HepG2 (cell line): ENCODE data around the gene IL3RA.

Experiments
- BRF2 ChIP-seq: sonication (generic); formaldehyde crosslinking; IDR thresholded peaks from 2 replicates; pipeline ENCODE4 v1.8.1; 2022; ENCODE audit warnings: mild to moderate bottlenecking, missing genetic modification reagents
- CBX5 ChIP-seq: sonication (generic); formaldehyde crosslinking; IDR thresholded peaks from 2 replicates; pipeline ENCODE4 v1.4.0; 2020; ENCODE audit warnings: missing genetic modification reagents, borderline replicate concordance
- RELA ChIP-seq: sonication (generic); formaldehyde crosslinking; IDR thresholded peaks from 2 replicates; pipeline ENCODE4 v1.4.0; 2020; ENCODE audit warnings: missing genetic modification reagents
- TAF1 ChIP-seq: sonication (generic); formaldehyde crosslinking; IDR thresholded peaks from 2 replicates; pipeline ENCODE4 v1.4.0; 2020; ENCODE audit warnings: missing genetic modification reagents
- TF ChIP-seq, protein P1 (sequence below): sonication (generic); formaldehyde crosslinking; IDR thresholded peaks from 2 replicates; pipeline ENCODE4 v1.4.0; 2020; ENCODE audit warnings: missing genetic modification reagents, borderline replicate concordance
- TF ChIP-seq, protein P2 (sequence below): sonication (generic); formaldehyde crosslinking; IDR thresholded peaks from 2 replicates; pipeline ENCODE4 v1.5.0; 2020; ENCODE audit warnings: mild to moderate bottlenecking, missing genetic modification reagents, moderate library complexity
- TF ChIP-seq, protein P3 (sequence below): sonication (generic); formaldehyde crosslinking; IDR thresholded peaks from 2 replicates; pipeline ENCODE4 v1.4.0; 2020; ENCODE audit warnings: mild to moderate bottlenecking, low read depth, missing genetic modification reagents

- TF ChIP-seq BRF2 (CRISPR knock-in tag) (no peak), RELA (CRISPR knock-in tag) (no peak), CBX5 (CRISPR knock-in tag) (no peak), TAF1 (CRISPR knock-in tag) (no peak)
- TF ChIP-seq, protein P1, sequence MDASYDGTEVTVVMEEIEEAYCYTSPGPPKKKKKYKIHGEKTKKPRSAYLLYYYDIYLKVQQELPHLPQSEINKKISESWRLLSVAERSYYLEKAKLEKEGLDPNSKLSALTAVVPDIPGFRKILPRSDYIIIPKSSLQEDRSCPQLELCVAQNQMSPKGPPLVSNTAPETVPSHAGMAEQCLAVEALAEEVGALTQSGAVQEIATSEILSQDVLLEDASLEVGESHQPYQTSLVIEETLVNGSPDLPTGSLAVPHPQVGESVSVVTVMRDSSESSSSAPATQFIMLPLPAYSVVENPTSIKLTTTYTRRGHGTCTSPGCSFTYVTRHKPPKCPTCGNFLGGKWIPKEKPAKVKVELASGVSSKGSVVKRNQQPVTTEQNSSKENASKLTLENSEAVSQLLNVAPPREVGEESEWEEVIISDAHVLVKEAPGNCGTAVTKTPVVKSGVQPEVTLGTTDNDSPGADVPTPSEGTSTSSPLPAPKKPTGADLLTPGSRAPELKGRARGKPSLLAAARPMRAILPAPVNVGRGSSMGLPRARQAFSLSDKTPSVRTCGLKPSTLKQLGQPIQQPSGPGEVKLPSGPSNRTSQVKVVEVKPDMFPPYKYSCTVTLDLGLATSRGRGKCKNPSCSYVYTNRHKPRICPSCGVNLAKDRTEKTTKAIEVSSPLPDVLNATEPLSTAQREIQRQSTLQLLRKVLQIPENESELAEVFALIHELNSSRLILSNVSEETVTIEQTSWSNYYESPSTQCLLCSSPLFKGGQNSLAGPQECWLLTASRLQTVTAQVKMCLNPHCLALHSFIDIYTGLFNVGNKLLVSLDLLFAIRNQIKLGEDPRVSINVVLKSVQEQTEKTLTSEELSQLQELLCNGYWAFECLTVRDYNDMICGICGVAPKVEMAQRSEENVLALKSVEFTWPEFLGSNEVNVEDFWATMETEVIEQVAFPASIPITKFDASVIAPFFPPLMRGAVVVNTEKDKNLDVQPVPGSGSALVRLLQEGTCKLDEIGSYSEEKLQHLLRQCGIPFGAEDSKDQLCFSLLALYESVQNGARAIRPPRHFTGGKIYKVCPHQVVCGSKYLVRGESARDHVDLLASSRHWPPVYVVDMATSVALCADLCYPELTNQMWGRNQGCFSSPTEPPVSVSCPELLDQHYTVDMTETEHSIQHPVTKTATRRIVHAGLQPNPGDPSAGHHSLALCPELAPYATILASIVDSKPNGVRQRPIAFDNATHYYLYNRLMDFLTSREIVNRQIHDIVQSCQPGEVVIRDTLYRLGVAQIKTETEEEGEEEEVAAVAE (CRISPR knock-in tag): no peak
- TF ChIP-seq, protein P2, sequence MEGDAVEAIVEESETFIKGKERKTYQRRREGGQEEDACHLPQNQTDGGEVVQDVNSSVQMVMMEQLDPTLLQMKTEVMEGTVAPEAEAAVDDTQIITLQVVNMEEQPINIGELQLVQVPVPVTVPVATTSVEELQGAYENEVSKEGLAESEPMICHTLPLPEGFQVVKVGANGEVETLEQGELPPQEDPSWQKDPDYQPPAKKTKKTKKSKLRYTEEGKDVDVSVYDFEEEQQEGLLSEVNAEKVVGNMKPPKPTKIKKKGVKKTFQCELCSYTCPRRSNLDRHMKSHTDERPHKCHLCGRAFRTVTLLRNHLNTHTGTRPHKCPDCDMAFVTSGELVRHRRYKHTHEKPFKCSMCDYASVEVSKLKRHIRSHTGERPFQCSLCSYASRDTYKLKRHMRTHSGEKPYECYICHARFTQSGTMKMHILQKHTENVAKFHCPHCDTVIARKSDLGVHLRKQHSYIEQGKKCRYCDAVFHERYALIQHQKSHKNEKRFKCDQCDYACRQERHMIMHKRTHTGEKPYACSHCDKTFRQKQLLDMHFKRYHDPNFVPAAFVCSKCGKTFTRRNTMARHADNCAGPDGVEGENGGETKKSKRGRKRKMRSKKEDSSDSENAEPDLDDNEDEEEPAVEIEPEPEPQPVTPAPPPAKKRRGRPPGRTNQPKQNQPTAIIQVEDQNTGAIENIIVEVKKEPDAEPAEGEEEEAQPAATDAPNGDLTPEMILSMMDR (CRISPR knock-in tag): no peak
- TF ChIP-seq, protein P3, sequence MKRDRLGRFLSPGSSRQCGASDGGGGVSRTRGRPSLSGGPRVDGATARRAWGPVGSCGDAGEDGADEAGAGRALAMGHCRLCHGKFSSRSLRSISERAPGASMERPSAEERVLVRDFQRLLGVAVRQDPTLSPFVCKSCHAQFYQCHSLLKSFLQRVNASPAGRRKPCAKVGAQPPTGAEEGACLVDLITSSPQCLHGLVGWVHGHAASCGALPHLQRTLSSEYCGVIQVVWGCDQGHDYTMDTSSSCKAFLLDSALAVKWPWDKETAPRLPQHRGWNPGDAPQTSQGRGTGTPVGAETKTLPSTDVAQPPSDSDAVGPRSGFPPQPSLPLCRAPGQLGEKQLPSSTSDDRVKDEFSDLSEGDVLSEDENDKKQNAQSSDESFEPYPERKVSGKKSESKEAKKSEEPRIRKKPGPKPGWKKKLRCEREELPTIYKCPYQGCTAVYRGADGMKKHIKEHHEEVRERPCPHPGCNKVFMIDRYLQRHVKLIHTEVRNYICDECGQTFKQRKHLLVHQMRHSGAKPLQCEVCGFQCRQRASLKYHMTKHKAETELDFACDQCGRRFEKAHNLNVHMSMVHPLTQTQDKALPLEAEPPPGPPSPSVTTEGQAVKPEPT (CRISPR knock-in tag): no peak
Observed at GRCh38 chrX:1368385-1368698, 31.8 kb downstream of the IL3RA start.
